Right ventricle myocardium inferior (tissue), 1 donor: ENCODE results near the gene C9orf50. TPM values are rescaled to one million over a fixed set of nuclear protein-coding genes. Genes with fewer than 3 reads are reported as not detected.

ENCODE experiments used
- ATAC-seq: fragments of 200-7000 bp; cut with Tn5 transposase; one replicate; pipeline ENCODE4 v1.9.1; 2020; ENCODE audit warnings: mild to moderate bottlenecking, moderate library complexity
- DNase-seq: peaks from one replicate; pipeline ENCODE4 v3.0.0; 2021; ENCODE audit errors: missing footprints
- intact Hi-C: fragments of 100-400 bp; cut with DNase I; formaldehyde crosslinking; loops from one replicate; pipeline ENCODE4 v1.11.0; 2022
- total RNA-seq: library from RNA; stranded (reverse); fragmentation: NEBNext Ultra II Directional; extraction: Animal tissue kit (Norgen Biotek cat#: 25700); gene quantifications from one replicate; pipeline ENCODE4 v1.2.1, GENCODE V29; 2021
- donor health status: DM: no; HTN: yes; CAD: no; lungs with severe emphysema.

Gene C9orf50
- total RNA-seq, 1 donor from 2014 or later = not detected

- no peak for ATAC-seq
- DNase-seq = no peak
- intact Hi-C loops = no loop called here
Observed at GRCh38 chr9:129617167-129617566, 3.7 kb downstream of the C9orf50 start.

GRCh38 chr9:129615407-129616285, 5.3 kb downstream of the C9orf50 start:
- intact Hi-C loops = no loop called here
- DNase-seq (no peak), ATAC-seq (no peak)

- no peak for DNase-seq
- intact Hi-C loops = loop anchor here (5.0 kb wide), 2 partner anchors 233 to 293 kb away; no protein-coding TSS in a partner anchor
- ATAC-seq = no peak
Observed at GRCh38 chr9:129614932-129615331, 6.0 kb downstream of the C9orf50 start.

GRCh38 chr9:129613520-129614175, 7.3 kb downstream of the C9orf50 start:
- DNase-seq (no peak), ATAC-seq (no peak)
- intact Hi-C loops = loop anchor here (5.0 kb wide), 2 partner anchors 231 to 291 kb away; no protein-coding TSS in a partner anchor

- no peak for DNase-seq
- ATAC-seq = no peak
- intact Hi-C loops = loop anchor here (5.0 kb wide), 2 partner anchors 231 to 291 kb away; no protein-coding TSS in a partner anchor
Observed at GRCh38 chr9:129612815-129613519, 7.9 kb downstream of the C9orf50 start.

GRCh38 chr9:129612123-129612522, 8.8 kb downstream of the C9orf50 start:
- intact Hi-C loops = loop anchor here (5.0 kb wide), 2 partner anchors 230 to 290 kb away; no protein-coding TSS in a partner anchor
- DNase-seq (no peak), ATAC-seq (no peak)

GRCh38 chr9:129611307-129611800, 9.5 kb downstream of the C9orf50 start:
- intact Hi-C loops = loop anchor here (2.0 to 5.0 kb wide), 3 partner anchors 229 to 481 kb away; no protein-coding TSS in a partner anchor
- ATAC-seq = no peak
- no peak for DNase-seq

GRCh38 chr9:129610473-129611306, 10.2 kb downstream of the C9orf50 start:
- DNase-seq = peak; percentile 89
- ATAC-seq = peak; percentile 53
- intact Hi-C loops = loop anchor here (1.0 to 5.0 kb wide), 5 partner anchors 228 to 480 kb away; no protein-coding TSS in a partner anchor

- DNase-seq = no peak
- peak; percentile 0 for ATAC-seq
- intact Hi-C loops = loop anchor here (1.0 to 5.0 kb wide), 5 partner anchors 228 to 479 kb away; no protein-coding TSS in a partner anchor
Observed at GRCh38 chr9:129610213-129610472, 10.8 kb downstream of the C9orf50 start.

- ATAC-seq (no peak), DNase-seq (no peak)
- intact Hi-C loops = loop anchor here (1.0 to 5.0 kb wide), 6 partner anchors 122 to 479 kb away; no protein-coding TSS in a partner anchor
Observed at GRCh38 chr9:129609486-129610212, 11.3 kb downstream of the C9orf50 start.

GRCh38 chr9:129608561-129609481, 12.1 kb downstream of the C9orf50 start:
- ATAC-seq (no peak), DNase-seq (no peak)
- intact Hi-C loops = loop anchor here (5.0 kb wide), 1 partner anchor 122 kb away; no protein-coding TSS in a partner anchor

GRCh38 chr9:129607027-129607387, 13.9 kb downstream of the C9orf50 start:
- no peak for ATAC-seq
- intact Hi-C loops = loop anchor here (2.0 to 5.0 kb wide), 2 partner anchors 120 to 148 kb away; no protein-coding TSS in a partner anchor
- no peak for DNase-seq

- ATAC-seq (peak; percentile 9), DNase-seq (no peak)
- intact Hi-C loops = loop anchor here (2.0 to 5.0 kb wide), 2 partner anchors 119 to 148 kb away; no protein-coding TSS in a partner anchor
Observed at GRCh38 chr9:129606161-129607026, 14.5 kb downstream of the C9orf50 start.

- intact Hi-C loops = loop anchor here (5.0 kb wide), 1 partner anchor 117 kb away; no protein-coding TSS in a partner anchor
- no peak for ATAC-seq
- no peak for DNase-seq
Observed at GRCh38 chr9:129604766-129605163, 16.1 kb downstream of the C9orf50 start.

GRCh38 chr9:129604056-129604765, 16.7 kb downstream of the C9orf50 start:
- DNase-seq = no peak
- intact Hi-C loops = no loop called here

More at GRCh38 chr9:129604056-129604765, 16.7 kb downstream of the C9orf50 start:
- ATAC-seq = no peak
